ENCODE results near the gene RHO.
"Not testable (repeated sequence)": the region's sequence is repeated elsewhere in the genome, so short reads cannot be mapped to it uniquely, and the experiment has no call there.

DNA sequence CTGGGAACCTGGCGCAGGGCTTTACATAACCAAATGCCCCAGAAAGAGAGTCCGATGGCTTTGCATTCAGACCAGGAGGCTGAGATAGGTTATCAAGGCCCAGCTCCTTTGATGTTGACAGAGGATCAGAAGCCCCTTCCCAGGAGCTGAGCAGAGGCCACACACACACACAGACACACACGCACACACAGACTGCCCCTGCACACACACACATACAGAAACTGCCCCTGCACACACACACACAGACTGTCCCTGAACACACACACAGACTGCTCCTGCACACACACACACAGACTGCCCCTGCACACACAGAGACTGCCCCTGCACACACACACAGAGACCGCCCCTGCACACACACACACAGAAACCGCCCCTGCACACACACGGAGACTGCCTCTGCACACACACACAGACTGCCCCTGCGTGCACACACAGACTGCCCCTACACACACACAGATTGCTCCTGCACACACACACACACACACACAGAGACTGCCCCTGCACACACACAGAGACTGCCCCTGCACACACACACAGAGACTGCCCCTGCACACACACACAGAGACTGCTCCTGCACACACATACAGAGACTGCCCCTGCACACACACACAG is 12.5 kb upstream of the RHO start:
- TF ChIP-seq ARNT, SUZ12, TARDBP (IDR thresholded peaks at IDR 0.05): not testable (repeated sequence)
